Adrenal gland (tissue), 12 donors: ENCODE data around the gene CLDND1. TPM values are rescaled to one million over a fixed set of nuclear protein-coding genes. Genes with fewer than 3 reads are reported as not detected.

Source experiments
- DNase-seq, 7 donors: peaks; one replicate each; pipeline ENCODE4 v3.0.0-alpha.2; 2019 to 2020
- H3K27ac ChIP-seq, 5 donors: fragments of 200-600 bp; sonication (generic) in 4 of 5; 1 replicate in 3 of 5; 2 replicates in 2 of 5; pipeline versions ENCODE4 v1.5.1 to v1.8.0; 2016 to 2020; ENCODE audit warnings: mild to moderate bottlenecking in 1 of 5
- H3K27me3 ChIP-seq: fragments of 200-600 bp; 2 replicates; pipeline ENCODE4 v1.8.0; 2021
- H3K36me3 ChIP-seq, 2 donors: fragments of 200-600 bp; replicated peaks in 1 of 2; 1 replicate in 1 of 2; 2 replicates in 1 of 2; pipeline versions ENCODE4 v1.5.1 to v1.8.0; 2018 to 2022
- H3K4me1 ChIP-seq, 2 donors: fragments of 200-600 bp; replicated peaks in 1 of 2; 1 replicate in 1 of 2; 2 replicates in 1 of 2; pipeline versions ENCODE4 v1.5.1 to v1.8.0; 2018 to 2021
- H3K4me3 ChIP-seq, 4 donors: fragments of 200-600 bp; sonication (generic) in 3 of 4; one replicate each; pipeline ENCODE4 v1.5.1; 2016 to 2018
- H3K9me3 ChIP-seq, 3 donors: fragments of 200-600 bp; sonication (generic) in 1 of 3; replicated peaks in 1 of 3; 1 replicate in 2 of 3; 2 replicates in 1 of 3; pipeline versions ENCODE4 v1.5.1 to v1.8.0; 2016 to 2021
- POLR2A ChIP-seq, 2 donors: fragments of 450-650 bp; IDR thresholded peaks; one replicate each; pipeline ENCODE4 v1.6.1; 2017; ENCODE audit warnings: antibody characterized with exemption in 2 of 2, mild to moderate bottlenecking in 2 of 2, moderate library complexity in 1 of 2
- WGBS, 4 donors: extraction: QIAGEN DNeasy Blood & Tissue Kit in 2 of 4; methylation state at CpG; one replicate each; pipeline versions ENCODE4 v1.1.5 to v1.1.7; 2013 to 2017; 5-methylcytosine and 5-hydroxymethylcytosine counted together
- intact Hi-C, 2 donors: fragments of 100-400 bp; cut with DNase I; formaldehyde crosslinking; loops; one replicate each; pipeline versions ENCODE4 v1.14.1 to v1.15.0; 2022 to 2023
- polyA plus RNA-seq, 3 donors: library from polyadenylated mRNA; stranded (reverse); fragments of 200-250 nt in 2 of 3; fragments of 350-450 nt in 1 of 3; fragmentation: Illumina TruSeq in 1 of 3; extraction: RNeasy Lipid Tissue Mini Kit (QIAGEN cat#74804) in 1 of 3; gene quantifications; one replicate each; pipeline ENCODE4 v1.2.3, GENCODE V29; 2013 to 2014
- total RNA-seq, 9 donors: library from RNA; depleted of rRNA in 4 of 9; stranded (reverse); fragments of >200 nt in 4 of 9; fragments of 120-200 nt in 1 of 9; fragmentation: NEBNext Ultra II Directional in 1 of 9; extraction: Animal tissue kit (Norgen Biotek cat#: 25700) in 1 of 9; gene quantifications; one replicate each; pipeline versions ENCODE4 v1.1.0 to v1.2.4, GENCODE V29; 2013 to 2023
- TF ChIP-seq, protein P1 (sequence below), 6 experiments: fragments of 450-650 bp in 4 of 6; fragments of 200-600 bp in 2 of 6; sonication (generic) in 1 of 6; IDR thresholded peaks; 1 replicate in 5 of 6; 2 replicates in 1 of 6; pipeline versions ENCODE4 v1.5.1 to v1.8.0; 2016 to 2021; ENCODE audit warnings: antibody characterized with exemption in 6 of 6, mild to moderate bottlenecking in 2 of 6, moderate library complexity in 1 of 6
- donor health status: healthy with polysubstance abuse.
- donor health status: Bipolar disorder and iron deficiency.
- donor health status: DM: yes; HTN: yes; CAD: no.
- donor health status: DM: no; HTN: no; CAD: no.
- donor health status: DM: no; HTN: no; CAD: no.
- donor health status: DM: yes; HTN: yes; CAD: no.

CLDND1 gene
- total and polyA plus RNA-seq, 12 donors: 45.3 to 112 (median 65.2) TPM

DNA sequence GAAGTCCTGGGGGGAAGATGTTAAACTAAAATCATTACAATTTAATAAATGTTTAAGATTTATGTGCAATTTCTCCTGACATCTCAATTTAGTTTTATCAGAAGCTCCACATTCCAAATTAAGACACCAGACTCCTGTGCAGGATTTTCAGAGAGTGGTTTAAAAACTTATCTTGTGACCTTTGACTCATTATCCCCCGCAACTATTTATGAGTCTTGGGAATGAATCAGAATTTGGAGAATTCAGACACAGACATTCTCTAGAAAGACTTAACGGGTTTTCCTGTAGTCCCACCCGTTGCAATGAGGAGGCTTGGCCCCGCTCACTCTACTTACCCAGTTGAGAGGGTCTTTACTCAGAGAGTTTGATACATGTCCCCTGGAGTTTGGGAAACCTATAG is 18.2 kb downstream of the CLDND1 start:
- intact Hi-C loops: no loop called here
- H3K27me3 ChIP-seq: no peaks in the 10 kb centered on the region
- no peaks in the 10 kb centered on the region for H3K36me3 ChIP-seq
- no peak overlapping the region for H3K27ac ChIP-seq
- H3K4me3 ChIP-seq: no peak overlapping the region
- H3K4me1 ChIP-seq: no peaks in the 10 kb centered on the region
- H3K9me3 ChIP-seq: no peaks in the 10 kb centered on the region
- 50 to 59% (median 53%) methylated on average over 4 of the region's 4 CpGs for whole genome bisulfite sequencing, 4 donors
- TF ChIP-seq POLR2A (IDR thresholded peaks at IDR 0.05): no peak
- TF ChIP-seq, protein P1, sequence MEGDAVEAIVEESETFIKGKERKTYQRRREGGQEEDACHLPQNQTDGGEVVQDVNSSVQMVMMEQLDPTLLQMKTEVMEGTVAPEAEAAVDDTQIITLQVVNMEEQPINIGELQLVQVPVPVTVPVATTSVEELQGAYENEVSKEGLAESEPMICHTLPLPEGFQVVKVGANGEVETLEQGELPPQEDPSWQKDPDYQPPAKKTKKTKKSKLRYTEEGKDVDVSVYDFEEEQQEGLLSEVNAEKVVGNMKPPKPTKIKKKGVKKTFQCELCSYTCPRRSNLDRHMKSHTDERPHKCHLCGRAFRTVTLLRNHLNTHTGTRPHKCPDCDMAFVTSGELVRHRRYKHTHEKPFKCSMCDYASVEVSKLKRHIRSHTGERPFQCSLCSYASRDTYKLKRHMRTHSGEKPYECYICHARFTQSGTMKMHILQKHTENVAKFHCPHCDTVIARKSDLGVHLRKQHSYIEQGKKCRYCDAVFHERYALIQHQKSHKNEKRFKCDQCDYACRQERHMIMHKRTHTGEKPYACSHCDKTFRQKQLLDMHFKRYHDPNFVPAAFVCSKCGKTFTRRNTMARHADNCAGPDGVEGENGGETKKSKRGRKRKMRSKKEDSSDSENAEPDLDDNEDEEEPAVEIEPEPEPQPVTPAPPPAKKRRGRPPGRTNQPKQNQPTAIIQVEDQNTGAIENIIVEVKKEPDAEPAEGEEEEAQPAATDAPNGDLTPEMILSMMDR (IDR thresholded peaks at IDR 0.05): no peak
- DNase-seq: no peak

DNA sequence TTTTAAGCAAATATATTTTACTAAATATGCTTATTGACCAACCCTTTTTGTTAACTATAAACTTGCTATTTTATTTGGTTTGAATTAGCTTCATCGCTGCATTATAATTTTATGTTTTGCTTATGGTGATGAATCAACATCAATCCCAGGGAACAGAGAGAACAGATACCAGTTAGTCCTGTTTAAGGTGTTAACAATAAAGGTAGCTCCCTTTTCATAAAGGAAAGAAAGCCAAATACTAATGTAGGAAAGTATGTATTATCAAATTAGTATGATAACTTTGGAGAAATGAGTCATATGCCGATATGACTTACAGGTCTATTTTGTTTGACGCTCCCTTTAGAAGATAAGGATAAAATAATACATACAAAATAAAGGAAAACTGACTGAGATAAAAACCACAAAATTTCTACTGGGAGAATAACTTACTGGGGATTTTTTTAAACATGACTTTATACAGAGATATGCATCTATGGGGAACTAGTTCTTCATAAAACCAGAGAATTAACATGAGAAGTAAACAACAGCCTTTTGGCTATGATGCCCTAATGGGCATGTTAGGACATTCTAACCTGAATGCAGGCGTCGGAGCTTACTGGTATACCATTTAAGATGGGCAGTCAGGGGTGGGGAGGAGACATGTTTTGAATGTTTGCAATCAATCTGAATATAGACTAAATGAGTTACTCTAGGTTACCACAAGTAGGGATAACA is 20.7 kb downstream of the CLDND1 start:
- H3K27me3 ChIP-seq: no peaks in the 10 kb centered on the region
- H3K4me3 ChIP-seq: no peak overlapping the region
- intact Hi-C loops: no loop called here
- no peak overlapping the region for H3K27ac ChIP-seq
- no peak for DNase-seq
- no peaks in the 10 kb centered on the region for H3K36me3 ChIP-seq
- TF ChIP-seq POLR2A (IDR thresholded peaks at IDR 0.05): no peak
- TF ChIP-seq, protein P1 (IDR thresholded peaks at IDR 0.05): no peak
- WGBS, 4 donors: 88 to 91% (median 90%) methylated on average over 5 of the region's 5 CpGs
- H3K4me1 ChIP-seq: no peaks in the 10 kb centered on the region
- H3K9me3 ChIP-seq: no peaks in the 10 kb centered on the region

DNA sequence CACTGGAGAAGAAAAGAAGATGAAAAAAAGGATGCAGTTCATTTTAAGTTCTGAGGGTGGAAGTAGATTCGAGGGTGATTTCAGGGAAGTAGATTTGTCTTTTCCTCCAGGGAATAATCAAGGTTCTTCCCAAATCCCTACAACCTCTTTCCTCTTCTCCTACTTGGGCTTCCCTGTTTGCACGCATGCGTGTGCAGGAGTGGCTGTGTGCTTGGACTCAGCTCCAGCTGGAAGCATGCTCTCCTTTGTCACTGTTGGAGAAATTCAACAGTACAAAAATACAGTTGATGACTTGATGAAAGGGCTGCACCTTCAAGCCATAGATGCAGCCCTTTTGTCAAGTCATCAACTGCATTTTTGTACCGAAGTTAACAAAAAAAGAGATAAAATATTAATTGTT is 21.4 kb downstream of the CLDND1 start:
- WGBS, 4 donors: 74 to 84% (median 80%) methylated on average over 4 of the region's 4 CpGs
- intact Hi-C loops: no loop called here
- H3K36me3 ChIP-seq: no peaks in the 10 kb centered on the region
- no peaks in the 10 kb centered on the region for H3K4me1 ChIP-seq
- H3K9me3 ChIP-seq: no peaks in the 10 kb centered on the region
- H3K4me3 ChIP-seq: no peak overlapping the region
- TF ChIP-seq, protein P1 (IDR thresholded peaks at IDR 0.05): no peak
- no peak for TF ChIP-seq POLR2A (IDR thresholded peaks at IDR 0.05)
- no peaks in the 10 kb centered on the region for H3K27me3 ChIP-seq
- no peak for DNase-seq
- no peak overlapping the region for H3K27ac ChIP-seq

DNA sequence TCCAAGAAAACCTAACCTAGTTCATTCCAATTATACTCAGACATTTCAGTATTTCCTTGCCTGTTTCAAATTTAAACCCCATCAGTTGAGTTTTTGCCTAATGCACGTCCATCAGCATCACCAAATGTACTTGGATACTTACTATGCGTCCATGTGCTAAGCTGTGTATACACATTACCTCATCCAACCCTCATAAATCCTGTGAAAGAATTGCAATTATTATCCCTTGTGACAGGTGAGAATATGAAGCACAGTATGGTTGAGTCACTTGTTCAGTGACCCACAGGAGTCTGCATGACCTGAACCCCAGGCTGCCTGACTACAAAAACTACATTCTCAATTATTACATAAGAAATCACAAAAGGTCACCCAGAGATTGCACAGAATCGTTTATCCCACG is 22.7 kb downstream of the CLDND1 start:
- DNase-seq: no peak
- intact Hi-C loops: no loop called here
- Histone ChIP-seq H3K27me3 (no peaks in the 10 kb centered on the region), H3K36me3 (no peaks in the 10 kb centered on the region), H3K27ac (no peak overlapping the region), H3K9me3 (no peaks in the 10 kb centered on the region), H3K4me3 (no peak overlapping the region), H3K4me1 (no peaks in the 10 kb centered on the region)
- WGBS, 4 donors: 59 to 72% (median 65%) methylated on average over 4 of the region's 4 CpGs
- TF ChIP-seq POLR2A (IDR thresholded peaks at IDR 0.05): no peak
- TF ChIP-seq, protein P1 (IDR thresholded peaks at IDR 0.05): no peak
